Stimulated activated CD4-positive, alpha-beta T cell treated with anti-CD3 and anti-CD28 coated beads, Interleukin-12 subunit alpha, Interleukin-12 subunit beta, amount 100 ng/mL, for 48 hours (primary cell): ENCODE results near the gene CRX.
"Not testable (repeated sequence)": the region's sequence is repeated elsewhere in the genome, so short reads cannot be mapped to it uniquely, and the experiment has no call there.

Experiments used
- DNase-seq, 3 donors: peaks; one replicate each; pipeline ENCODE4 v3.0.0-alpha.2; 2020; ENCODE audit warnings: low read depth in 2 of 3, low spot score in 1 of 3

CRX gene

DNA sequence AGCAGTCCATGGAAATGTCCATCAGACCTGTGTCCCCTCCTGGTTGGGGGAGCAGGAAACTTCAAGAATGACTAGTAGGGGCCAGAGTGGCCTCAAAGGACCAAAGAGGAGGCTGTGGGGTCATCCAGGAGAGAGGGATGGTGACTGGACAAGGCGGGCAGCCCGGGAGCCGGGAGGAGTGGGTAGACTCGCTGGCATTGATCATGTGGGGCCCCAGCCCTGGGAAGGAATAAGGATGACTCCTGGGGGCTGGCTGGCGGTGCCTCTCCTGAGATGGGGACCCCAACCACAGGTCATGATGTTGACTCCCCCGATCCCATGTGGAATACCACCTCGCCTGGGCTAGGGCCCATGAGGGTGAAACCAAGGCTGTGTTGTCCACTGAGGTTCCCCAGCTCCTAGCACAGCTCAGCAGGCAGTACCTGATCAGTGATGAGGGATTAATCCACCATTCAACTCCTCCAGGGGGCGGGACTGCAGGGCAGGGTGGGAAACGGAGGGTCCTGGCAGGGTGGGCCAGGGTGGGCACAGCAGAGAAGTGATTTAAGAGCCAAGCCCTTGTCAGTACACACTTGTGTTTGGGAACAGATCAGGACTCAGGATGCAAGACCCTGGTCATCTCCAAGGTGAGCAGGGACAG lies 37.0 kb downstream of the CRX start, which contains the start of gene TPRX2:
TSS of gene TPRX2 (plus strand) at position 590 of the 640 bp plus-strand sequence. CDS start at position 602, 12 bp downstream.
- DNase-seq = not testable (repeated sequence)

GRCh38 chr19:47859838-47860237 lies 38.1 kb downstream of the CRX start:
- not testable (repeated sequence) for DNase-seq

GRCh38 chr19:47860602-47861297 lies 39.0 kb downstream of the CRX start:
- no peak for DNase-seq

- no peak for DNase-seq
Measured at GRCh38 chr19:47861630-47862029, 39.9 kb downstream of the CRX start.

- DNase-seq = peak; percentile 75 to 94 (median 85)
Measured at GRCh38 chr19:47863514-47863936, 41.8 kb downstream of the CRX start.

- no peak for DNase-seq
Measured at GRCh38 chr19:47865166-47865565, 43.4 kb downstream of the CRX start.

GRCh38 chr19:47878906-47879305 lies 57.2 kb downstream of the CRX start:
- DNase-seq = no peak

- DNase-seq = not testable (repeated sequence)
Measured at GRCh38 chr19:47879385-47879784, 57.6 kb downstream of the CRX start.

- no peak for DNase-seq
Measured at GRCh38 chr19:47881757-47882156, 60.0 kb downstream of the CRX start.

DNA sequence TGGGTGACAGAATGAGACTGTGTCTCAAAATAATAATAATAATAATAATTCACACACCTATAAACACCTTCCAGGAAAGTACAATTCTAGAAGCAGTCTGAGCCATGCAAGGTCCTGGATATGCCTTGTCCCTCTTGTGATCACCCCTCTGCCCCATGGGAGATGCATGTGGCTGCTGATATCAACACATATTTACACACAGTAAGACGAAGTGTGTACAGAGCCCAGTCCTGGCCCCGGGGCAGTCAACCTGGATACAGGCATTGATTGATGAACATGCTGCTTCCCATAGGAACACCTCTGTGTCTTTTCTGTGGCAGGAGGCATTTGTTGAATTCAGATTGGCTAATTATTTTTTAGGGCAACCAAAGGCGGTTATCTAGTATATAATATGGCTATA lies 61.2 kb downstream of the CRX start:
- no peak for DNase-seq

GRCh38 chr19:47885067-47885463 lies 63.3 kb downstream of the CRX start:
- DNase-seq = no peak

DNA sequence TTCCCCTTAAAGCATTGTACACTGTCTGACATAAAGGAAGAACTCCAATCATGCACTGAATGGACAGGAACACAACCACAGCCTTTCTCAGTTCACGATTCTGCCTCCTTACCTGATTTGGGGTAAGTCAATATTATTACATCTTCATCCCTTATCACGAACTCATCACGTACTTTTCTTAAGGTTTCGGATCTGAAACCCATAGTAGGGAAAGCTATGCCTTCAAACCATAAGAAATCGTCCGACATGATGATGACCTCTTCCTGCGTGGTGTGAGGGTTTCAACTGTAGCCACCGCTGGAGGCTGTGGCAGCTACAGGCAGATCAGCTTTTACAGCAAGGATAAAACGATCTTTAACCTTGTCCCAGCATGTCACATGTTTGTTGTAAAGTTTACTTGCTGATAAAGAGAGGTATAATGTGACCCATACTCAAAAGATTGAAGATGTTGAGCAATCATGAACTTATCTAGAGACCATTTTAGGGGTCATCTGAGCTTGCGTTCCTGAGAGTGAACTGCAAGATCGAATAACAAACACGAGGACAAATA lies 64.3 kb downstream of the CRX start, which contains the start of gene SULT2A1:
TSS of gene SULT2A1 (minus strand) at position 306 of the 550 bp plus-strand sequence. CDS start at position 248, 58 bp downstream.
- DNase-seq = no peak

- DNase-seq = no peak
Measured at GRCh38 chr19:47890865-47891621, 69.3 kb downstream of the CRX start.

DNA sequence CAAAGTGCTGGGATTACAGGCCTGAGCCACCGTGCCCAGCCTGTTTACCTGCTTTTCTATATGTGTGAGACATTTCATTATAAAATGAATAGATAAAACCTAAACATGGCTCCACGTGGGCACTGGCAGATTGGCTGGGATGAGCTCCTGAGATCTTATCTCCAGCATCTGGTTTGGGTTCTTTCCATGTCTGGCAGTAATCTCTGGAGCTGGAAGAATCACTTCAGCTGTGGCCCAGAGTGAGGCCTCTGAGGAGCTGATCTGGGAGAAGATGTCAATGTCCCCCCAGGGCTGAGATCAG lies 69.8 kb downstream of the CRX start:
- no peak for DNase-seq

DNA sequence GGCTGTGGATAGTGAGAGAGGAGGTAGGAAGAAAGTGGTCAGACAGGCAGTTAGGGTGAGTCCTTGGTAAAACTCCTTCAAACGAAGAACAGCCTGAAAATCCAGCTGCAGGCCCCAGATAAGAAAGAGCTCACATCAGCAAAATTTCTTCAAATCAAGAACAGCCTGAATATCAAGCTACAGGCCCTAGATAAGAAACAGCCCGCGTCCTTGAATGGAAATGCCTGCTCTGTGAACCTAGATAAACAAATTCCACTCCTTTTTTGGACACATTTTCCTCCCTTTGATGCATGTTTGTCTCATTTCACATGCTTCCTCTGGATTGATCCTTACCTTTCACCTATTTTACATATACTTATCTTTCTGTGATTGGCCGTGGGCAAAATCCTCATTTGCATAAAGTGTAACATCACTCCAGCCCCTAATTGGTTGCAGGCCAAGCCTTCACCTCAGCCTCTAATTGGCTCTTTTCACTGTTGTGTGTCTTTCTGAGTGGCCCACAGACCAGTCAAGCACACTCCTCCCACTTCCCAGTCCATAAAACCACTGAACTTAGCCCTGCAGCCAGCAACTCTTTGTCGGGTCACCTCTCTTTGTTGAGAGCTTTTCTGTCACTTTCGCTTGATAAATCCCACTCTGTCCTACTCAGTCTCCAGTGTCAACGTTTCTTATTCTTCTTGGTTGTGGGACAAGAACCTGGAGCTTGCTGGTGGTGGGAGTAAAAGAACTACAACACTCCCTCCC lies 70.4 kb downstream of the CRX start:
- no peak for DNase-seq
